Activated T-cell treated with anti-CD3 and anti-CD28 coated beads for 24 hours (primary cell): ENCODE results near the gene SNX12.
"Not testable (repeated sequence)": the region's sequence is repeated elsewhere in the genome, so short reads cannot be mapped to it uniquely, and the experiment has no call there.

Experiments
- DNase-seq: peaks from one replicate; pipeline ENCODE4 v3.0.0-alpha.2; 2020; ENCODE audit warnings: low read depth

The SNX12 gene

DNA sequence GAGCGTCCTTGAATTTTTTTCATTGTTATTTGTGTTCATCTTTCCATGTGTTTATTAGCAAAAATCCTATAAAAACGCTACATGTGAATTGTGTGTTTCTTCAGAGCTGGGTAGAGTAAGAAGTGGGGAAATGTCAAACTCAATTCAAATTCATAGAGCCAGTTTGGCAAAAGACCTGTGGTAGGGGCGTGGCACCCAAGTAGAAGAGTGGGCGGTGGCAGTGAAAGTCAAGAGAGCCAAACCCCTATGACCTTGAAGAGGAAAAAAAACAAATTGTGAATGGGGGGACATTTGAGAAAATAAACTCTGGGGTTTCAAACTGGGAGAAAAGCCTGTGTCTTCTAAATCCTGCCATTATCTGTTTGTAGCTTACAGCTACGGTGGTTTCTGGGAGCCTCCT, 23.1 kb upstream of the SNX12 start:
- no peak for DNase-seq

- DNase-seq: no peak
Measured at GRCh38 chrX:71085900-71086299, 17.8 kb upstream of the SNX12 start.

DNA sequence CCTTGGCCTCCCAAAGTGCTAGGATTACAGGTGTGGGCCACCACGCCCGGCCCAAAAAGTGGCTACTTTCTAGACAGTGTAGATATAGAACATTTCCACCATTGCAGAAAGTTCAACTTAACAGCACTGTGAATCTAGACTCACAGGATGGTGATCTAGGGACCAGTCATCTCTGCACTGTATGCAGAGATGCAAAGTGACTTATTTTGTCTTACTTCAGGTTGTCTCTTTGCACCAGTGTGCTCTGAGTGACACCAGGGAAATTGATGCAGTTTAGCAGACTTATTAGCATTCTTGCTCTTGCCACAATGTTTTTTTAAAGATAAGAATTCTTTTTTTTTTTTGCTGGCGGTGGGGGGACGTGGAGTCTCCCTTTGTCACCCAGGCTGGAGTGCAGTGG, 14.7 kb upstream of the SNX12 start:
- no peak for DNase-seq

GRCh38 chrX:71082124-71082647, 14.1 kb upstream of the SNX12 start:
- no peak for DNase-seq

- DNase-seq: no peak
Measured at GRCh38 chrX:71081330-71082123, 13.4 kb upstream of the SNX12 start.

DNA sequence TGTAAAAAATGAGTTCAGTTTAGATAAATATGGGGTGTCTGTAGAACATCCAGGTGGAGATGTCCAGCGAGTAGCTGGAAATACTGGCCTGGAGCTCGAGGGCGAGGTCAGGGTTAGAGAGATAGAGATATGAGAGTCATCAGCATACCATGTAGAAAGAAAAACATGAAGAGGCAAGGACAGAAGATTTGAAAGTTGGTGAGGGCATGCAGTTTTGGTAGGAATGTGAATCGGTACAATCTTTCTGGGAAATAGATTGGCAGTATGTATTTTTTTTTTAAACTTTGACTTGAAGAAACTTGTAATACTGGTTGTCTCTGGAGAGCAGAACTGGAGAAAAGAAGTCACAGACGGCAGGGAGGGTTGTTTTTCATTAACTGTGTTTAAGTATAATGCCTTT, 2.4 kb upstream of the SNX12 start:
- DNase-seq: no peak

GRCh38 chrX:71067712-71068043, 456 bp downstream of the SNX12 start:
- DNase-seq: no peak

GRCh38 chrX:71067089-71067488, 1.0 kb downstream of the SNX12 start:
- DNase-seq: no peak

DNA sequence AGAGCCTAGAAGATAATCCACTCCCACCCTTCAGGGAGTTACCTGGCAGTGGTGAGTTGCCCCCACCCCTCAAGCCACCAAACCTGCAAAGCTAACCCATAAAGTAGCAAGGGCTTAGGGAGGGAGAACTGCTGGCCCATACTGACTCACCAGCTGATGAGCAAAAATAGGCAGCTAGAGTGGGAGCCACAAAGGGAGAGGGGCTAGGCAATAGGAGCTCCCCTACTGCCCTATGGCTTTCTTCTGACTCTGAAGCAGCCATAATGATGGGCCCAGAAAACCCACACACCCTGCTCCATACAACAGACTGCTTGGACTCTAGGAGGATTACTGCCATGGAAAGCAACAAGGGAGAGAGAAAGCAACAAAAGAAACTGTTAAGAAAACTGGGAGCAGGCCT, 8.0 kb downstream of the SNX12 start:
- DNase-seq: no peak

DNA sequence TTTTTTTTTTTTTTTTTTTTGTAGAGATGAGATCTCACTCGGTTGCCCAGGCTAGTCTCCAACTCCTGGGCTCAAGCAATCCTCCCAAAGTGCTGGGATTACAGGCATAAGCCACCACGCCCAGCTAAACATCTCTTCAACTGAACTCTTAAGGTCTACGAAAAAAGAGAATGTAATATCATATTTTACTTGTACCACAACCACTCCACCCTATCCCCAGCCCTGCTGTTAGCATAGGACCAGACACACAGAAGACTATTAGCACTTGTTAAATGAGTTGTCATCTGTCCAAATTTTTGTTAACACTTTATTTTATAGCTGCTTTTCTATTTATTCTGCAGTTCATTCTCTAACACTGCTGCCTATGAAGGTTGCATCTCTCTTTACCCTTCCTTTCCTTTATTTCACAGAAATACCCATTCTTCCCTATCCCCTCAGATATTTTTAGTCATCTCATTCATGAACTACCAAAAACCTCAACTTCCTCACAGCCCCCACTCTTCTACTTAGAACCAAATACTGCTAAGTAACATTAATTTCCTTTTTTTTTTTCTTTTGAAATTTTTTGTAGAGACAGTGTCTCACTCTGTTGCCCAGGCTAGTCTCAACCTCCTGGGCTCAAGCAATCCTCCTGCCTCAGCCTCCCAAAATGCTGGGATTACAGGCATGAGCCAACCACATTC, 10.1 kb downstream of the SNX12 start:
- DNase-seq: no peak

DNA sequence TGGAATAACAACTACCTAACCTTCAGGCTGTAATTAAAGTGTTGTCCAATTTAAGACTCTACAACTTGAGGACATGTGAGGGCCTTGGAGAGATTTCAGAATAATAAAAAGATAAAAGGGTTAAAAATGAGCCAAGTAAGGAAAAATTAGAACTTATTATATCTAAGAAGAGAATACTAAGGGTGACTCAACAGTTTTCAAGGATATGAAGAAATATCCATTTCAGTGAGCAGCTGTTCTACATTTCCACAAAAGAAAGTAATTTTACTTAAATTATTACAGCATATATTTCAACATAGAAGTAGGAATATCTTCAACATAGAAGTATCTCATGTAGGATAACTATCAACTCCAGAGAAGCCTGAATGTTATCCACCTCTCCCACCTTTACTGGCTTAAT, 11.3 kb downstream of the SNX12 start:
- DNase-seq: no peak

DNA sequence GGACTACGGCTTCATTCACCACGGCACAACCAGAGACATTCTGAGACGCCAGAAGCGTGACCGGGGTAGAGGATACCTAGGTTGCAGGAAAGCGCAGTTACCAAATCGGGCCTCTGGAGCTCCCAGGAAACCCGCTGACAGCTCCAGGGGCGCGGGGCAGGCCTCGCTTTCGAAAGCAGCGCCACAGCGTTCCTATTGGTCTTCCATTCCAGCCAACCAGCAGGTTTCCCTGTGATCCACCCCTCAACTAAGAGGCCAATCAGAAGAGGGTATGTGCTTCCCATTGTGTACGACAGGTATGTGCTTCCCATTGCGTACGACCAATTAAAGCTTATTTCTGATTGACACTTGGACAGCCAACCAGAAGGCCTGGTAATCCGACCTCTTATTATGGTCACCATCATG, 14.9 kb downstream of the SNX12 start:
- no peak for DNase-seq

DNA sequence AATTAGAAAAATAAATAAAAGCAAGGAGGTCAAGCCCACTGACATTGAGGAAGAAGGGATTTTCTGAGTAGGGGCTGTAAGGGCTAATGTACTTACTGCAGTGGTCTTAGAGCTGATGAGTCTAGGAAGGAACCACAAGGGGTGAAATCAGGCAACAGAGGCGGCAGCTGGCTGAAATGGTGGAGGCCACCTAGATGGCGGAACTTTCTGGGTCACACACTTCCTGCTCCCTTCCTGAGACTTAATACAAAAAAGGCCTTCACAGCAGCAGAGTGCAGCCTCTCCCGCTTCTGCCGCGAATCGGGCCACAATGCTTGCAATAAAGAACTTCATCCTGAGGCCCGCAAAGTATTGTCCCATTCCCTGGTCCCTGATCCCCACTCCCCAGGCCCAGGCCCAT, 15.4 kb downstream of the SNX12 start:
- no peak for DNase-seq

DNA sequence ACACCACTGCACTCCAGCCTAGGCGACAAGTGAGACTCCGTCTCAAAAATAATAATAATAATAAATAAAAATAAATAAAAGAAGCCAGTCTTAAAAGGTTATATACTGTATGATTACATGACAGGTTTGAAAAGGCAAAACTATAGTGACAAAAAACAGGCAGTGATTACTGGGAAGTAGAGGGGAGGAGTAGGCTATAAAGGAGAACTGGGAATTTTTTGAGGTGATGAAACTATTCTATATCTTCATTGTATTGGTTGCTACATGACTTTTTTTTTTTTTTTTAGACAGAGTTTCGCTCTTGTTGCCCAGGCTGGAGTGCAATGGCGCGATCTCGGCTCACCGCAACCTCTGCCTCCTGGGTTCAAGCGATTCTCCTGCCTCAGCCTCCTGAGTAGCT, 20.2 kb downstream of the SNX12 start:
- DNase-seq: not testable (repeated sequence)

DNA sequence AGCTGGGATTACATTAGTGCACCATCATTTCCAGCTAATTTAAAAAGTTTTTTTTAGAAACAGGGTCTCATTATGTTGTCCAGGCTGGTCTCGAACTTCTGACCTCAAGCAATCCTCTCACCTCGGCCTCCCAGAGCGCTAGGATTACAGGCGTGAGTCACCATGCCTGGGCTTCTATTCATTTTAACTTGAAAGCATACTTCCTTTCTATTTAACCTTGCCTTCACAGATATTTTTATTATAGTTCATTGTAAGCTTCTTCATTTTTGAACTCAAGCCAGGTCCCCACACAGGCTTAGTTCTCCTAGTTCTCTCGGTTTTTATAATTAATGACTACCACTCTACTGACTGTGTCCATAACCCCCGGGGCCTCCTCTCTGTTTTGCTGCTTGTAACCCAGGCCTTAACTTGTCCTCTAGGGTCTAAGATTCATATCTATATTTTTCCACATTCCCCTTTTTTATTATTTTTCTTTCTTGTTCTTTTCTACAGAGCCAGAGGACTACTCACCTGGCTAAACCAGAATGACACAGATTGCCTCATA, 50.7 kb downstream of the SNX12 start:
- DNase-seq: no peak
